Activated CD8-positive, alpha-beta memory T cell treated with anti-CD3 and anti-CD28 coated beads for 36 hours (primary cell): ENCODE data around the gene TULP3. TPM values are rescaled to one million over a fixed set of nuclear protein-coding genes. Genes with fewer than 3 reads are reported as not detected.

Source experiments
- CTCF ChIA-PET: fragments of 350-600 bp; sonication (Branson Sonifier 250); formaldehyde crosslinking; loops from one replicate; lab custom pipeline; 2021; ENCODE audit warnings: antibody characterized with exemption; lab: Charles Lee
- POLR2A ChIA-PET: fragments of 350-600 bp; sonication (Branson Sonifier 250); formaldehyde crosslinking; loops from one replicate; lab custom pipeline; 2021; ENCODE audit warnings: antibody characterized with exemption; lab: Charles Lee
- total RNA-seq, 2 experiments: library from RNA; stranded (reverse); gene quantifications; one replicate each; pipeline ENCODE4 v1.2.3, GENCODE V29; 2021

TULP3 gene
- total RNA-seq, 2 experiments from 2014 or later = 7.9 to 8.6 TPM

DNA sequence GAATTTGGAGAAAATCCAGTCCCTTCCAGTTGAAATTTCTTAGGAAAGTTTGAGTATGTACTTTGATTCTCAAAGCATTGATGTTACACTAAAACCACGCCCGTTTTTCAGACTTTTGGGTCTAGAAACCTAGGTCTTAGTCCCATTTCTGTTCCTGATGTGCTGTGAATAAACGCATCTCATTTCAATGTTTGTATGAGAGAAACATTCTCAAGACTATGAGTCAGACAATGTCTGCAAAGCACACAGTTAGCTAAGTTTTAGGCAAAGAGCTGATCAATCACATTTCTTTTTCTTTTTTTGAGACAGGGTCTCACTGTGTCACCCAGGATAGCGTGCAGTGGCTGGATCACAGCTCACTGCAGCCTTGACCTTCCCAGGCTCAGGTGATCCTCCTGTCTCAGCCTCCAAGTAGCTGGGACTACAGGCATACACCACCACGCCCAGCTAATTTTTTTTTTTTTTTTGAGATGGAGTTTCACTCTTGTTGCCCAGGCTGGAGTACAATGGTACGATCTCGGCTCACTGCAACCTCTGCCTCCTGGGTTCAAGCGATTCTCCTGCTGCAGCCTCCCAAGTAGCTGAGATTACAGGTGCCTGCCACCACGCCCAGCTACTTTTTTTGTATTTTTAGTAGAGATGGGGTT is 21.6 kb upstream of the TULP3 start:
- ChIA-PET CTCF (interaction anchor here (1.0 kb wide), 2 partner anchors 19 to 58 kb away, joined by 3 read pairs; no protein-coding TSS in a partner anchor), POLR2A (interaction anchor here (0.6 to 0.7 kb wide), 2 partner anchors 22 to 474 kb away, joined by 4 to 5 read pairs; no protein-coding TSS in a partner anchor)

- ChIA-PET POLR2A (interaction anchor here (0.6 to 2.4 kb wide), 7 partner anchors 8 to 81 kb away, joined by 3 to 20 read pairs (median 4); partner anchors contain the start of genes FKBP4 and TULP3), CTCF (interaction anchor here (0.9 to 1.0 kb wide), 2 partner anchors 8 to 73 kb away, joined by 3 to 4 read pairs; no protein-coding TSS in a partner anchor)
These were observed 14.2 kb upstream of the TULP3 start for GRCh38 chr12:2876431-2877046.

DNA sequence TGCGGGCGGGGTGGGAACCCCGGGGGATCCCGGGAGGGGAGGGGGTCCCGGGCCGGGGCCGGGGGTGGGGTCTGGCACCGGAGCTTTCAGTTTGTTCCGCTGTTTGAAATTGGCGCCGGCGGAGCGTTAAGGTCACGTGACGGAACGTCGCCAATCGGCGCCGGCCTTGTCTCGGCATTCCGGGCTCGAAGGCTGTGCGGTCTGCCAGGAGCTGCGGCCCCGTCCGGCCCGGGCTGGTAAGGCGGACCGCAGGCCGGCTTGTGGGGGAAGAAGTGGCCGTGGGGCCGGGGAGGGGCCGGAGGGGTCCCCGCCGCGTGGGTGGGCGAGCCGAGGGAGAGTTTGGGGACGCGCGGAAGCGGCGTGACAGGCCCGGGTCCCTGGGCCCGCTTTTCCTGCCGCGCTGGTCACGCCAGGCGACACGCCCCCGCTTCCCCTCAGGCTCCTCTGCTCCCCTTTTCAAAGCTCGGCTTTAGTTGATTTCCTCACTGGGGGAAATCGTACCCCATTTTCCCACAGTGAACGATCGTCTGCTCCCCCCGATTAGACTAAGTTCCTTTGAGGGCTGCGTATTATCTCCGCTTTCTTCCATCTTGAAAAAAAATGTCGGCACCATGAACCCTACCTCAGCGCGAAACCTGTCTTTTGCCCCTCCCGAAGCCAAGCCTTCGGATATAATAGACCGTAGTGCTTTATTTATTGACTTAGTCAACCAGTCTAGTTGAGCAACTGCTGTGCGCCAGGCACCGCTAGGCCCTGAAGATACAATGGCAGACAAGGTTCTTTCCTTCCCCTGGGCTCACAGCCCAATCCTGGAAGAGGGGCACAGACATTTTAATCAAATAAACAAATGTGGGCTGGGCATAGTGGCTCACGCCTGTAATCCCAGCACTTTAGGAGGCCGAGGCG is 13.4 kb upstream of the TULP3 start, which contains the start of the genes FOXM1 and RHNO1:
Gene FOXM1 (minus strand): TSS at position 128 of the 906 bp plus-strand sequence. CDS start 2,696 bp downstream, outside the sequence.
Gene RHNO1 (plus strand): TSS at position 177 of the 906 bp plus-strand sequence. CDS start 8,144 bp downstream, outside the sequence.
- POLR2A ChIA-PET = interaction anchor here (0.6 to 2.4 kb wide), 7 partner anchors 8 to 82 kb away, joined by 3 to 20 read pairs (median 4); partner anchors contain the start of genes FKBP4 and TULP3
- CTCF ChIA-PET = interaction anchor here (0.9 to 1.0 kb wide), 2 partner anchors 9 to 72 kb away, joined by 3 to 4 read pairs; no protein-coding TSS in a partner anchor

DNA sequence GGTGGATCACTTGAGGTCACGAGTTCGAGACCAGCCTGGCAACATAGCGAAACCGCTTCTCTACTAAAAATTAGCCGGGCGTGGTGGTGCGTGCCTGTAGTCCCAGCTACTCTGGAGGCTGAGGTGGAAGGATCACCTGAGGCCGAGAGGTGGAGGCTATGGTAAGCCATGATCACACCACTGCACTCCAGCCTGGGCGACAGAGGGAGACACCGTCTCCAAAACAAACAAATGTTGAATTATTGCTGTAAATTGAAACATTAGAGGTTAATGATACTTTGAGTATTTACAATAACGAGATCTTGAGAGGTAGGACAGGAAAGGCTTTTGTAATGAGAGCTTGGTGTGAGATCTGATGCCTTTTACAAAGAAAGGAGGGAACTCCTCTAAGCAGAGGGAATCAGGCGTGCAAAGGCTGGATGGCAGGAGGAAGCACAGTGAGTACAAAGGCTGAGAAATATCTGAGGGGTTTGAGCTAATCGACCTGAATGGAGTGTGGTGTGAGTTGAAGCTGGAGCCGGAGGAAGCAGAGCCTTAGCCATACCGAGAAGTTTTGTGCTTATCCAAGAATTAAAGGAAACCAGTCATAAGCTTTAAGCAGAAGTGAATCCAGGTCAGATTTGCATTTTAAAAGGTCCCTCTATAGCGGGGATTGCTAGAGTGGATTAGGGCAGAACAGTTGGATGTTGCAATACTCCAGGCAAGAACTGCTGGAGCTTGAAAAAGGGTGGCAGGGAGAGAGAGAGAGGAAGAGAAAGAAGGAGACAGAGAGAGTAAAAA is 12.5 kb upstream of the TULP3 start:
- ChIA-PET CTCF (interaction anchor here (0.9 kb wide), 1 partner anchor 65 kb away, joined by 3 read pairs; the partner anchor contains the start of gene ITFG2), POLR2A (interaction anchor here (0.6 to 2.4 kb wide), 2 partner anchors 12 to 44 kb away, joined by 4 to 20 read pairs; partner anchors contain the start of gene TULP3)

GRCh38 chr12:2879853-2880252 is 10.8 kb upstream of the TULP3 start:
- POLR2A ChIA-PET = interaction anchor here (0.7 kb wide), 1 partner anchor 1618 kb away, joined by 3 read pairs; no protein-coding TSS in a partner anchor
- CTCF ChIA-PET = interaction anchor here (0.9 kb wide), 1 partner anchor 15 kb away, joined by 3 read pairs; no protein-coding TSS in a partner anchor

DNA sequence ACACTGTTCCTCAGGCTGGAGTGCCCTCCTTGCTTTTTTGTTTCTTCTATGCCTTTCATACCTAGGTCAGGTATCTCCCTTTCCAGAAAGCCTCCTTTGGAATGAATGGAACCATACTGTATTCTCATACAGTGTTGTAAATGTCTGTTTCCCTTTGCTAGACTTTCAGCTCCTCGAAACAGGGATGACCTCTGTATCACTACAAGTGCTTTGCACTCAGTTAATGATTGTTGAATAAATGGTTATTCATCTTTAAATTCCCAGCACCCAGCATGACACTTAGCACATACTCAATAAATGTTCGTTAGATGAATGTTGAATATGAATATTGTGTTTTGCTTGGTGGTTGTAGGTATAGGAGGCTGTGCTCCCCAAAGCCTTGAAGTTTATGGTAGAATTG is 5.9 kb upstream of the TULP3 start:
- ChIA-PET POLR2A (interaction anchor here (0.8 kb wide), 1 partner anchor 8 kb away, joined by 4 read pairs; the partner anchor contains the start of genes FOXM1 and RHNO1), CTCF (interaction anchor here (1.0 to 1.7 kb wide), 3 partner anchors 10 to 66 kb away, joined by 3 to 7 read pairs (median 4); no protein-coding TSS in a partner anchor)

DNA sequence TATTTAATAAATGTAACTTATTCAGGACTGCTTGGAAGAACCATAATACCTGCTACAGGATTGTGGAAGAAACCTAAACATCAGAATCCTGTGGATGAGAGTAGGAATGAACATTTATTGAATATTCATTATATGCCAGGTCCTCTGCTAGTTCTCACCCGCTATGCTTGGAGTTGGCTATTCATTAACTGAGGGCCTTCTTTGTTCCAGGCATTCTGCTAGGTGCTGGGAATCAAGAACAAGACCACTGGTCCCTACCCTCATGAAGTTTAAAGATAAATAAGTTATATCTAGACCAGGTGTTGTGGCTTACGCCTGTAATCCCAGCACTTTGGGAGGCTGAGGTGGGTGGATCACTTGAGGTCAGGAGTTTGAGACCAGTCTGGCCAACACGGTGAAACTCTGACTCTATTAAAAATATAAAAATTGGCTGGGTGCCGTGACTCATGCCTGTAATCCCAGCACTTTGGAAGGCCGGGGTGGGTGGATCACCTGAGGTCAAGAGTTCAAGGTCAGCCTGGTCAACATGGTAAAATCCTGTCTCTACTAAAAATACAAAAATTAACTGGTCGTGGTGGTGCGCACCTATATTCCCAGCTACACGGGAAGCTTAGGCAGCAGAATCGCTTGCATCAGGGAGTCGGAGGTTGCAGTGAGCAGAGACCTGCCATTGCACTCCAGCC is 3.8 kb upstream of the TULP3 start:
- ChIA-PET CTCF (interaction anchor here (0.7 to 1.7 kb wide), 5 partner anchors 12 to 540 kb away, joined by 3 to 6 read pairs (median 4); no protein-coding TSS in a partner anchor), POLR2A (no interaction called here)

GRCh38 chr12:2890001-2890387 is 697 bp upstream of the TULP3 start:
- POLR2A ChIA-PET = interaction anchor here (1.6 kb wide), 1 partner anchor 12 kb away, joined by 20 read pairs; the partner anchor contains the start of genes FOXM1 and RHNO1
- CTCF ChIA-PET = interaction anchor here (1.2 kb wide), 1 partner anchor 54 kb away, joined by 3 read pairs; no protein-coding TSS in a partner anchor

GRCh38 chr12:2891240-2892053 is 756 bp downstream of the TULP3 start:
- ChIA-PET POLR2A (interaction anchor here (0.6 to 1.0 kb wide), 4 partner anchors 15 to 1363 kb away, joined by 3 to 5 read pairs (median 4); partner anchors contain the start of genes FOXM1 and RHNO1), CTCF (interaction anchor here (0.6 kb wide), 1 partner anchor 174 kb away, joined by 4 read pairs; no protein-coding TSS in a partner anchor)

DNA sequence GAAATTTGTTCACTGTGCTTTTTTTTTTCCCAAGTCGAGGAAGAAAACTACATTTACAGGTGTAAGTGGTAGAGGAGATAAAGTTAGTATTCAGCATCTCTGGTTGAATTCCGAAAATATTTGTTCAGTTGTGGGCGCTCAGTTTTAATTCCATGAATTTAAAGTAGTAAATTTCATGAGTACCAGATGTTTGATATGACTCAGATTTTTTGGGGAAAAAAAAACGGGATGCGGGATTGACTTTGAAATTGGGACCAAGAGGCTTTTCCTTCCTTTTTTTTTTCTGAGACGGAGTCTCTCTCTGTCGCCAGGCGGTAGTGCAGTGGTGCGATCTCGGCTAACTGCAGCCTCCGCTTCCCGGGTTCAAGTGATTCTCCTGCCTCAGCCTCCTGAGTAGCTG is 1.6 kb downstream of the TULP3 start:
- CTCF ChIA-PET = no interaction called here
- POLR2A ChIA-PET = interaction anchor here (0.6 kb wide), 2 partner anchors 16 to 1362 kb away, joined by 3 read pairs; no protein-coding TSS in a partner anchor

GRCh38 chr12:2893007-2893406 is 2.3 kb downstream of the TULP3 start:
- CTCF ChIA-PET = no interaction called here
- POLR2A ChIA-PET = no interaction called here

- ChIA-PET CTCF (interaction anchor here (1.2 to 1.5 kb wide), 2 partner anchors 10 kb away, joined by 4 to 7 read pairs; no protein-coding TSS in a partner anchor), POLR2A (no interaction called here)
These were observed 4.4 kb downstream of the TULP3 start for GRCh38 chr12:2895051-2895451.

DNA sequence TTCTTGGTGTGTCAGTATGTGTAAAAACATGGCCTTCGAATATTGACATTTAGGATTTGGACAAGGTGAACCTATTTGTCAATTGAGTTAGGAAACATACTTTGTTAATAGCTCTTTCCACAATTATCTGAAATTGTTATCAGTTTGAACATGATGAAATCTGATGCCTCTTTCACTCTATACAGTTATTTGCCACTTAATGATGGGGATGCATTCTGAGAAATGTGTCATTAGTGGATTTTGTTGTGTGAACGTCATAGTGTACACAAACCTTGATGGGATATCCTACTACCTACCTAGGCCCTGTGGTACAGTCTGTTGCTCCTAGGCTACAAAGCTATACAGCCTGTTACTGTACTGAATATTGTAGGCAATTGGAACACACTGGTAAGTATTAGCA is 4.8 kb downstream of the TULP3 start:
- CTCF ChIA-PET = interaction anchor here (1.5 kb wide), 1 partner anchor 11 kb away, joined by 7 read pairs; no protein-coding TSS in a partner anchor
- POLR2A ChIA-PET = no interaction called here

DNA sequence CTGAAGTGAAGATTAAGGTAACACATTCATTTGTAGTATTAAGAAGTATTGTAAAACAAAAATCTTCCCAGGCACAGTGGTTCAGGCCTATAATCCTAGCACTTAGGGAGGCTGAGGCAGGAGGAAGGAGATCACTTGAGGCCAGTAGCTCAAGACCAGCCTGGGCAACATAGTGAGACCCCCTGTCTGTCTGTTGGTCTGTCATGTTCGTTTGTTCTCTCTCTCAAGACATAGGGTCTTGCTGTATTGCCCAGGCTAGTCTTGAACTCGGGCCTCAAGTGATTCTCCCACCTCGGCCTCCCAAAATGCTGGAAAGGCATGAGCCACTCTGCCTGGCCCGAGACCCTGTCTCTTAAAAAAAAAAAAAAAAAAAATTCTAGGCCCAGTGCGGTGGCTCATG is 6.7 kb downstream of the TULP3 start:
- ChIA-PET POLR2A (no interaction called here), CTCF (interaction anchor here (0.6 kb wide), 2 partner anchors 1079 to 1135 kb away, joined by 3 read pairs; no protein-coding TSS in a partner anchor)

GRCh38 chr12:2900642-2901041 is 10.0 kb downstream of the TULP3 start:
- CTCF ChIA-PET = interaction anchor here (0.7 kb wide), 1 partner anchor 51 kb away, joined by 3 read pairs; no protein-coding TSS in a partner anchor
- POLR2A ChIA-PET = no interaction called here
